ENCODE results near the gene AGPAT3.

AGPAT3 gene

DNA sequence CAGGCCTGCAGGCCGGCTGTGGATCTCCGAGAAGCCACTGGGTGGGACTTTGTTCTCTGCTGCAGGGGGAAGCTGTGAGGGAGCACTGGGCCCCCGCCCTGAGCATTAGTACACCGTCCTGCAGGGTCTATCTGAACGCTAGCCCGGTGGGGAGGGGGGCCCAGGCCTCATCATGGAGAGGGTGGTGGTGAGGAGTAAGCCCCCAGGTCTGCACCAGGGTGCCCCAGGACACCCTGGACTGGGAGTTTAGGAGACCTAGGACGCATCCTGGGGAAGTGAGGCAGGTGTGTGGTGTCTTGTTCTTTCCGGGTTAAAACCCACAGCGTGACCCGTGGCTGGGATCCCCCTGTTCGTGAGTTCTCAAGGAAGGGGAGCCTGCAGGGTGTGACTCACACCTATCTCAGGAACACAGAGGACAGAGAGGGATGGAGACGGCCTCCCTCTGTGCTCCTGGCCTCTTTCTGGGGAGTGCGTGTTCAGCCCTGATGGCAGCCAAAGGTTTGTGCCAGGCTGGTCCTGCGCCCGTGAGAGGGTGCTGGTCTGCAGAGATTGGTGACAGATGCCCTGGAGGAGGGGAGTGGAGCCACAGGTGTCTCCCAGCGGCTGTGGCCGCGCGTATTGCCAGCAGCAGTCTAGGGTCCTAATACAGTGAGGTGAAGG, 44.8 kb downstream of the AGPAT3 start:
- DNase-seq = no peak

- DNase-seq = no peak
These were observed 45.4 kb downstream of the AGPAT3 start for GRCh38 chr21:43910460-43910859.

- DNase-seq = no peak
These were observed 46.3 kb downstream of the AGPAT3 start for GRCh38 chr21:43911015-43911934.

- DNase-seq = no peak
These were observed 47.0 kb downstream of the AGPAT3 start for GRCh38 chr21:43911935-43912487.

DNA sequence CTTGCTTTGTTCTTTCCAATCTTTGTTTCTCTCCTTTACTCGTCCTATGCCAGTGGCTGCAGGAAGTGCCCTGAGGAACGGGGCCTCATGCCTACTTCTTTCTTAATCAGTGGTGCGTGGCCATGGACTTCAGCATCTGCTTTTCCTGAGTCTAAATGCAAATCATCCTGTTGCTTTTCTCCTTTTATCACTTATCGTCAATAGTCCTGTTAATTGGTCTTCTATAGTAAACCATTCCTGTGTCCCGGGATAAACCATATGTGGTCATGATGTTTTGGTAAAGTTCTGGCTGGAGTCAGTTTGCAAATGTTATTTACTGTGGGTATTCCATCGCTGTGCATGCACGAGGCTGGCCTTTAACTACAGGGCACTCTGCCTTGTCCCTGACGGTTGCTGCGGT, 47.5 kb downstream of the AGPAT3 start:
- DNase-seq = no peak

- no peak for DNase-seq
These were observed 47.9 kb downstream of the AGPAT3 start for GRCh38 chr21:43912910-43913309.

DNA sequence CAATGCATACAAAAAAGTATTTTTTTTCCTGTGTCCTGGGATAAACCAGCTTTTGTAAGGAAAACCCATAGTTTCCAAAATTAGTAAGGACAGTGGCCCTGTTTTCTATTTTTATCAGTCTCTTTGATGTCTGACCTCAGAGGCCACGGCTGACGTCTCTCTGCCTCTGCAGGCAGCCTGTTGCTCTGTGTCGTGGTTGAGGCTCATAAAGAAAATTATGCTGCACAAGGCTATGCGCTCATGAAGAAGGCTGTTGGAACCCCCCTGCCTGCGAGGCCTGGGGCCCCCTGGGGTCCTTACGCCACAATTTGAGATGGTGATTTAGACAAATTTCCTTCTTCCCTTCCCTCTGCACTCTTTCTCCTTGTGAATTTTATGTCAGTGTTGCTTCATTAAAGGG, 48.9 kb downstream of the AGPAT3 start:
- no peak for DNase-seq

GRCh38 chr21:43916076-43916475, 51.1 kb downstream of the AGPAT3 start:
- DNase-seq = no peak

GRCh38 chr21:43916691-43917514, 51.9 kb downstream of the AGPAT3 start:
- DNase-seq = no peak

DNA sequence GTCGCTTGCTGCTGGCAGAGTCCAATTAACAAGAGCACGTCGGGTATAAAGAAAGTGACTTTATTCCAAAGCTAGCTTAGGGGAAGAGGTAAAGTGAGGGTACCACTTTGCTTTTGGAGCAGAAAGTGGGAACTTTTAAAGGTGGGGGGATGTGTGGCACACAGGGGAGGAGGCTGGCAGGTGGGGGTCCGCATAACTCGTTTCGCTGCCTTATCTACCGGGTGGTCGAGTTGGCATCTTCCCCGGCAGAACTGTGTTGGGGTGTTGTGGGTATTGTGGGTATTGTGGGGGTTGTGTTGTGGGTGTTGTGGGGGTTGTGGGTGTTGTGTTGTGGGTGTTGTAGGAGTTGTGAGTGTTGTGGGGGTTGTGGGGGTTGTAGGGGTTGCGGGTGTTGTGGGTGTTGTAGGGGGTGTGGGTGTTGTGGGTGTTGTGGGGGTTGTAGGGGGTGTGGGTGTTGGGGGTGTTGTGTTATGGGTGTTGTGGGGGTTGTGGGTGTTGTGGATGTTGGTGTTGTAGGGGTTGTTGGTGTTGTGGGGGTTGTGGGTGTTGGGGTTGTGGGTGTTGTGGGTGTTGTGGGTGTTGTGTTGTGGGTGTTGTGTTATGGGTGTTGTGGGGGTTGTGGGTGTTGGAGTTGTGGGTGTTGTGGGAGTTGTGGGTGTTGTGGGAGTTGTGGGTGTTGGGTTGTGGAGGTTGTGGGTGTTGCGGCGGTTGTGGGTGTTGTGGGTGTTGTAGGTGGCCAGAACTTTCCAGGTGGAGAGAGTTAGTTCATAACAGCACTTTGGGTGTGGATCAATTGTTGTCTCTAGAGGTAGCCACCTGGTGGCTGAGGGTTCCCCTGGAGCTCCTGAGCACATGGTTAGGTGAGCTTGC, 52.7 kb downstream of the AGPAT3 start:
- no peak for DNase-seq

DNA sequence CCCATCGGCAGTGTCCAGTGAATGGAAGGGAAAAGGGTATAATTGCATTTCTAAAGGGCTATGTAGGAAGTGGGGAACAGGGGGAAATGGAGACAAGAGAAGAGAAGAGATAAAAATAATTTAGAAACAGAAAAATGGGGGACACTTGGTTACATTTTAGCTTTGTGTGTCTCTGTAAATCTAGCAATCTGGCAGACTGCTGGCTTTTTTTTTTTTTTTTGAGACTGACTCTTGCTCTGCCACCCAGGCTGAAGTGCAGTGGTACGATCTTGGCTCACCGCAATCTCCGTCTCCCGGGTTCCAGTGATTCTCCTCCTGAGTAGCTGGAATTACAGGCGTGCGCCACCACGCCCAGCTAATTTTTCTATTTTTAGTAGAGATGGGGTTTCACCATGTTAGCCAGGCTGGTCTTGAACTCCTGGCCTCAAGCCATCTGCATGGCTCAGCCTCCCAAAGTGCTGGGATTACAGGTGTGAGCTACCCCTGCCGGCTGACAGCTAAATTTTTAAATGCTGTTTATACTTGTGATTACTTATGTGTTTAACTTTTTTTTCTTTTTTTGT, 53.4 kb downstream of the AGPAT3 start:
- no peak for DNase-seq

DNA sequence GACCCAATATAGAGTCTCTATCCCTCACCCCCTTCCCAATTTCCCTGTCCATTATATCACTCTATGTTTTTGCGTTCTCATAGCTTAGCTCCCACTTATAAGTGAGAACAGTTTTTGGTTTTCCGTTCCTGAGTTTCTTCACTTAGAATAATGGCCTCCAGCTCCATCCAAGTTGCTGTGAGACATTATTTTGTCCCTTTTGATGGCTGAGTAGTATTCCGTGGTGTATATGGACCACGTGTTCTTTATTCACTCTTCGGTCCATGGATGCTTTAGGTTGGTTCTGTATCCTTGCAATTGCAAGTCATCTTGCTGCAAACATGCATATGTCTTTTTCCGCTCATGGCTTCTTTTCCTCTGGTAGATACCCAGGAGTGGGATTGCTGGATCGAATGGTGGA, 54.3 kb downstream of the AGPAT3 start:
- no peak for DNase-seq

DNA sequence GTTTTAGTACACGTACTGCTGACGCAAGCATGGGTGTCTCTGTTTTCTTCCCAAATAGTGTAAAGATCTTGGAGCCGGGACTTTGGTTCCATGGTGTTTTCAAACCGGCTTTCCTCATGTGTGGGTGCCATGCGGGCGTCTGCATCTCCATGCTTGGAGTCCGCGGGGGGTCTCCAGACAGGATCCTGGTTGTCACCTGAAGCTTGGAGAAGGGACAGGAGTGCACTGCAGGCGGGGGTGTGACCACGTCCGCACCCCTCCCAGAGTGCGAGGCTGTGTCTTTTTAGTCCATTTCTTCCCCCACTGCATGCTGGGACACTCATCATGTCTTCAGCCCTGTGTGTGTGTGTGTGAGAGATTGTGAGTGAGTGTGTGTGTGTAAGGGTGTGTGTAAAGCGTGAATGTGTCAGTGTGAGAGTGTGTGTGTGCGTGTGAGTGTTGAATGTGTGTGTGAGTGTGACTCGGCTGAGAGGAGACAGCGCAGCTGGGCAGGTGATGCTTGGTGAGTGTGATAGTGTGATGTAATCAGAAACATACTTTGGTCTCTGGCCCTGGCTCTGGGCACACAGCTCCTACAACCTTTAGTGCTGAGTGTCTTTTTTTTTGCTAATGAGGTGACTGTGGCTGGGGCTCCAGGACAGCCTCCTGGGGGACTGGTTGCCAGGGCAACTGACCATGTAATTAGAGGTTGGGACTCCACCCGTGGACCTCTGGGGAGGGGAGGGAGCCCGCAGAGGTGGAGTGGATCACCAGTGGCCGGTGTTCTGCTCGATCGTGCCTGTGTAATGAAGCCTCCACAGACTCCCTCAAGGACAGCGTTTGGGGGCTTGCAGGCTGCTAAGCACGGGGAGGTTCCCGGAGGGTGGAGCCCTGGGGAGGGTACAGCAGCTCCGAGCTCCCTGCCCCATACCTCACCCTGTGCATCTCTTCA, 55.1 kb downstream of the AGPAT3 start:
- no peak for DNase-seq

- DNase-seq = no peak
These were observed 56.6 kb downstream of the AGPAT3 start for GRCh38 chr21:43921571-43921978.

- no peak for DNase-seq
These were observed 57.2 kb downstream of the AGPAT3 start for GRCh38 chr21:43921979-43922945.

DNA sequence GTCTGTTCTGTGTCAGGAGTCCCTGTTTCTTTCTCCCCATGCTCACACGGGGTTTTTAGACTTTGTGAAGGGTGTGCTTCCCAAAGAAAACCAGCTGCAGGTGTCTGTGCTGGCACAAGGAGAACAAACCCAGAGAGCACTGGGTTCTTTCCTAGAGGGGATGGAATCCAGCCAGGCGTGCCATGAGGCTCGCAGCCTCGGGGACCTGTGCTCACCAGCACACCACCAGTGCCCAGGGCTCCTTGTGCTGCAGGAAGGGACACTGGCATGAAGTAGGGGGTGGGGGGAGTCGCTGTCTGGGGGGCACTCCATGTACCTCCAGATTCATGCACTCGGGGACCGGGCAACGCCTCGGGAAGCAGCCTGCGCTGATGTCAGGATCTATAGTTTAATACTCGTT, 57.9 kb downstream of the AGPAT3 start:
- DNase-seq = no peak

GRCh38 chr21:43923391-43923790, 58.4 kb downstream of the AGPAT3 start:
- DNase-seq = no peak

DNA sequence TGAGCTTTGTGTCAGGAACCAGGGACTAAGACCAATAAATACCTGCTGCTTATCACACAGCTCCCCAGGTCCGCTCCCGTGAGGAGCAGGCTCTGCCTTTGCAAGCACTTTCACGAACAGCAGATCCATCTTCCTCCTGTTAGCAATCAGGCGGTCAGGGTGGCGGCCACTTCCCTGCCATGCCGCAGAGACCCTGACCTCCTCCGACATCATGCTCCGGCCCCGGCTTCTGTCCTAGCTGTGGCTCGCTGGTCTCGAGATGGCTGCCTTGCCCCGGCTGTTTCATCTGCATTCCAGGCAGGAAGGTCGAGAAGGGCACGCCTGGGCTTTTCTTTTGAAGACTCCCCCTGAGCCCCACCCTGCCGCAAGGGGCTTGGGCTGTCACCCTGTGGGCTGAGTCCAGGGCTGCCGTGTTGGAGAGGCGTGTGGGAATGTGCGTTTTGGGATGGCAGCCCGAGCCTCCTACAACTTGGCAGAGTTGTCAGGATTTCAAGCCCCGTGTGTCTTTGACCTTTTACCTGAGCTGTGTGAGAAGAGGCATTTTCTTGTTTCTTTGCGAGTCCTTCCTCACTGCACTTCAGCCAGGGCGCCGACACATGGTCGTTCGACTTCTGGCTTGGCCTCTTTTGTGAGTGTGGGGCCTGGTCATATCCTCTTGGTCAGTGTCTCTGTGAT, 59.5 kb downstream of the AGPAT3 start:
- no peak for DNase-seq

DNA sequence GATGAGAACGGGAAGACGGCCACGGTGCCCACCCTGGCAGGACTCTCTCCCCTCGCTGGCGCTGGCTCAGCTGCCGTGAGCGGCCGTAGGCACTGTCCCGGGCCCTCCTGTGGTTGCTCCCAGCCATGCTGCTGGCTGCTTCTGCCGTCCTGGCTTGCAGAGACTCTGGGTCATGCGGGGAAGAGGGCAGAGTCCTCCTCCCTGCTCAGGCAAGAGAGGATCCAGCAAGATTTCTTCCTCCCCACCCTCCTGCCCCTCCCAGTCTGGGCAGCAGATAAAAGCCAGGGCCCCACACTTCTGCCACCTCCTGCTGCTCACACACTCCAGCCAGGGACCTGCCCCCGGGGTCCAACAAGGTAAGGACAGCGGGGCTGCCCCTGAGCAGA, 60.1 kb downstream of the AGPAT3 start:
- no peak for DNase-seq
